Upper lobe of left lung (tissue), 6 donors: ENCODE measurements around the gene SYNPO. TPM values are rescaled to one million over a fixed set of nuclear protein-coding genes. Genes with fewer than 3 reads are reported as not detected.

Source experiments
- ATAC-seq, 2 donors: fragments of 200-7000 bp; cut with Tn5 transposase; one replicate each; pipeline ENCODE4 v1.9.1; 2022; ENCODE audit warnings: mild to moderate bottlenecking in 2 of 2, moderate library complexity in 2 of 2; ENCODE audit not compliant: low FRiP score in 2 of 2
- DNase-seq, 2 donors: peaks; one replicate each; pipeline ENCODE4 v3.0.0-alpha.2; 2019 to 2020
- H3K27ac ChIP-seq, 4 donors: fragments of 200-600 bp; sonication (generic); one replicate each; pipeline ENCODE4 v1.5.1; 2016 to 2019
- H3K27me3 ChIP-seq, 4 donors: fragments of 200-600 bp; sonication (generic); one replicate each; pipeline ENCODE4 v1.5.1; 2017 to 2019
- H3K36me3 ChIP-seq, 4 donors: fragments of 200-600 bp; sonication (generic); one replicate each; pipeline ENCODE4 v1.5.1; 2016 to 2019
- H3K4me1 ChIP-seq, 4 donors: fragments of 200-600 bp; sonication (generic); one replicate each; pipeline ENCODE4 v1.5.1; 2018 to 2019
- H3K4me3 ChIP-seq, 4 donors: fragments of 200-600 bp; sonication (generic); one replicate each; pipeline ENCODE4 v1.5.1; 2017 to 2019; ENCODE audit warnings: mild to moderate bottlenecking in 2 of 4, moderate library complexity in 1 of 4
- H3K9me3 ChIP-seq, 4 donors: fragments of 200-600 bp; sonication (generic); one replicate each; pipeline ENCODE4 v1.5.1; 2018 to 2019
- CTCF ChIP-seq, 6 experiments: fragments of 450-650 bp in 4 of 6; fragments of 200-600 bp in 2 of 6; sonication (generic) in 2 of 6; IDR thresholded peaks; one replicate each; pipeline ENCODE4 v1.5.1; 2016 to 2019; ENCODE audit warnings: antibody characterized with exemption in 6 of 6
- EP300 ChIP-seq, 4 donors: sonication (generic); formaldehyde crosslinking; IDR thresholded peaks; one replicate each; pipeline ENCODE4 v1.5.1; 2017; ENCODE audit warnings: antibody characterized with exemption in 4 of 4, control low read depth in 2 of 4
- POLR2A ChIP-seq, 4 donors: fragments of 450-650 bp; IDR thresholded peaks; one replicate each; pipeline ENCODE4 v1.5.1; 2016 to 2017; ENCODE audit warnings: antibody characterized with exemption in 4 of 4, mild to moderate bottlenecking in 2 of 4
- POLR2AphosphoS5 ChIP-seq, 2 donors: sonication (generic); formaldehyde crosslinking; IDR thresholded peaks; one replicate each; pipeline ENCODE4 v1.5.1; 2017; ENCODE audit warnings: antibody characterized with exemption in 2 of 2
- WGBS, 2 donors: methylation state at CpG; one replicate each; pipeline ENCODE4 v1.1.5; 2017 to 2018; 5-methylcytosine and 5-hydroxymethylcytosine counted together
- total RNA-seq, 6 donors: library from RNA; depleted of rRNA in 4 of 6; stranded (reverse); fragments of >200 nt in 4 of 6; gene quantifications; one replicate each; pipeline versions ENCODE4 v1.1.0 to v1.2.1, GENCODE V29; 2016 to 2021
- donor health status: DM: no; HTN: no; CAD: no; lungs with moderate emphysema.
- donor health status: DM: no; HTN: yes; CAD: no; lungs with severe emphysema.

The SYNPO gene
- total RNA-seq, 6 donors from 2014 or later: 41.9 to 150 (median 84.3) TPM

- Histone ChIP-seq H3K4me1 (peaks cover 20 to 29% (median 23%) of the 10 kb centered on the region in 4 donors), H3K4me3 (no peak overlapping the region), H3K36me3 (no peaks in the 10 kb centered on the region), H3K27ac (no peak overlapping the region), H3K27me3 (peaks cover 0 to 4% (median 0%) of the 10 kb centered on the region in 4 donors), H3K9me3 (no peaks in the 10 kb centered on the region)
- ATAC-seq: no peak
- DNase-seq: no peak
- 67 to 75% methylated on average over 6 of the region's 6 CpGs for WGBS, 2 donors
- TF ChIP-seq POLR2A (IDR thresholded peaks at IDR 0.05) (no peak), CTCF (IDR thresholded peaks at IDR 0.05) (no peak), EP300 (IDR thresholded peaks at IDR 0.05) (no peak), POLR2AphosphoS5 (IDR thresholded peaks at IDR 0.05) (no peak)
Observed at GRCh38 chr5:150675069-150675468, 34.6 kb downstream of the SYNPO start.

GRCh38 chr5:150676578-150676977, 36.1 kb downstream of the SYNPO start:
- Histone ChIP-seq H3K36me3 (no peaks in the 10 kb centered on the region), H3K27me3 (peaks cover 0 to 1% (median 0%) of the 10 kb centered on the region in 4 donors), H3K4me3 (no peak overlapping the region), H3K9me3 (no peaks in the 10 kb centered on the region), H3K4me1 (peaks cover 14 to 21% (median 17%) of the 10 kb centered on the region in 4 donors), H3K27ac (no peak overlapping the region)
- TF ChIP-seq CTCF (IDR thresholded peaks at IDR 0.05): no peak
- no peak for TF ChIP-seq EP300 (IDR thresholded peaks at IDR 0.05)
- TF ChIP-seq POLR2AphosphoS5 (IDR thresholded peaks at IDR 0.05): no peak
- no peak for TF ChIP-seq POLR2A (IDR thresholded peaks at IDR 0.05)
- 88 to 98% methylated on average over 5 to 9 of the region's 9 CpGs for WGBS, 2 donors
- ATAC-seq (no peak), DNase-seq (no peak)

GRCh38 chr5:150689120-150689519, 48.7 kb downstream of the SYNPO start:
- WGBS, 2 donors: 84 to 85% methylated on average over 1 of the region's 1 CpG
- Histone ChIP-seq H3K27ac (no peak overlapping the region), H3K4me1 (no peaks in the 10 kb centered on the region), H3K4me3 (no peak overlapping the region), H3K27me3 (no peaks in the 10 kb centered on the region), H3K9me3 (no peaks in the 10 kb centered on the region), H3K36me3 (peaks cover 29 to 58% (median 38%) of the 10 kb centered on the region in 4 donors)
- ATAC-seq: no peak
- no peak for DNase-seq
- TF ChIP-seq POLR2A (IDR thresholded peaks at IDR 0.05) (no peak), EP300 (IDR thresholded peaks at IDR 0.05) (no peak), CTCF (IDR thresholded peaks at IDR 0.05) (no peak), POLR2AphosphoS5 (IDR thresholded peaks at IDR 0.05) (no peak)

- no peak overlapping the region for H3K4me3 ChIP-seq
- no peaks in the 10 kb centered on the region for H3K9me3 ChIP-seq
- H3K4me1 ChIP-seq: no peaks in the 10 kb centered on the region
- H3K27ac ChIP-seq: no peak overlapping the region
- whole genome bisulfite sequencing, 2 donors: 78 to 79% methylated on average over 6 of the region's 6 CpGs
- no peak for DNase-seq
- peaks cover 45 to 74% (median 54%) of the 10 kb centered on the region in 4 donors for H3K36me3 ChIP-seq
- TF ChIP-seq EP300 (IDR thresholded peaks at IDR 0.05): no peak
- no peak for TF ChIP-seq POLR2AphosphoS5 (IDR thresholded peaks at IDR 0.05)
- ATAC-seq: no peak
- no peaks in the 10 kb centered on the region for H3K27me3 ChIP-seq
Observed at GRCh38 chr5:150690760-150691159, 50.3 kb downstream of the SYNPO start.

GRCh38 chr5:150692276-150692675, 51.8 kb downstream of the SYNPO start:
- Histone ChIP-seq H3K9me3 (no peaks in the 10 kb centered on the region), H3K4me3 (no peak overlapping the region), H3K27ac (no peak overlapping the region), H3K27me3 (no peaks in the 10 kb centered on the region), H3K4me1 (no peaks in the 10 kb centered on the region), H3K36me3 (peaks cover 59 to 87% (median 69%) of the 10 kb centered on the region in 4 donors)
- DNase-seq (no peak), ATAC-seq (no peak)
- WGBS, 2 donors: 91 to 94% methylated on average over 3 of the region's 3 CpGs
- TF ChIP-seq CTCF (IDR thresholded peaks at IDR 0.05) (no peak), EP300 (IDR thresholded peaks at IDR 0.05) (no peak), POLR2A (IDR thresholded peaks at IDR 0.05) (no peak), POLR2AphosphoS5 (IDR thresholded peaks at IDR 0.05) (no peak)
